Measurements from ENCODE around the gene RAD9A. TPM values are rescaled to one million over a fixed set of nuclear protein-coding genes. Genes with fewer than 3 reads are reported as not detected.

RAD9A gene
- total and polyA plus RNA-seq, 2 experiments from 2014 or later, result 13.9 to 17.0 TPM

DNA sequence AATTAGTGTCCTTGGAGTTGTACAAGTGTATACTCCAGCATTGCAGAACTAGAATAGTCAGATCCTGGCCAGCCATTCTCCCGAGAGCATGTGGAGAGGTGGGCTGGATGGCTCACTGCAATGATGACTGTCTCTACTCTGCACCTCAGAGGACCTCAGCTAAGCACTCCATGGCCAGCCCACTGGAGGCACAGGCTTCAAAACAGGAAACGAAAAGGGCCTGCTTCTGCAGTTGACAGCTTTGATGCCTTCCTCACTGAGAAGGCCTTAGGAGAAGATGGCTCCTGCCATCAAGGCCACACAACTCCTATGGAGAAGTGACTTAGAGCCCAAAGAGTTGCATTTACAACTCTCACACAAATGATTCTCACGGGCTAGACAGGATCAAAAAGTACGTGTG is 47.5 kb upstream of the RAD9A start:
- no peak overlapping the region for H3K27ac ChIP-seq (ENCODE audit: low read depth)
- no peaks in the 10 kb centered on the region for H3F3A ChIP-seq (replicated peaks; ENCODE audit: low read depth)
- H4K20me1 ChIP-seq (replicated peaks; ENCODE audit: insufficient read depth), result no peaks in the 10 kb centered on the region; the same call in 1 of the 2 replicates
- H3K27me3 ChIP-seq (ENCODE audit: insufficient read depth), result no peaks in the 10 kb centered on the region
- no peaks in the 10 kb centered on the region for H3K36me3 Mint-ChIP-seq (ENCODE audit: low read depth)
- H3K9me3 Mint-ChIP-seq, result peaks cover 9% of the 10 kb centered on the region; the same call in 1 of the 3 replicates
- TF ChIP-seq, protein P1, sequence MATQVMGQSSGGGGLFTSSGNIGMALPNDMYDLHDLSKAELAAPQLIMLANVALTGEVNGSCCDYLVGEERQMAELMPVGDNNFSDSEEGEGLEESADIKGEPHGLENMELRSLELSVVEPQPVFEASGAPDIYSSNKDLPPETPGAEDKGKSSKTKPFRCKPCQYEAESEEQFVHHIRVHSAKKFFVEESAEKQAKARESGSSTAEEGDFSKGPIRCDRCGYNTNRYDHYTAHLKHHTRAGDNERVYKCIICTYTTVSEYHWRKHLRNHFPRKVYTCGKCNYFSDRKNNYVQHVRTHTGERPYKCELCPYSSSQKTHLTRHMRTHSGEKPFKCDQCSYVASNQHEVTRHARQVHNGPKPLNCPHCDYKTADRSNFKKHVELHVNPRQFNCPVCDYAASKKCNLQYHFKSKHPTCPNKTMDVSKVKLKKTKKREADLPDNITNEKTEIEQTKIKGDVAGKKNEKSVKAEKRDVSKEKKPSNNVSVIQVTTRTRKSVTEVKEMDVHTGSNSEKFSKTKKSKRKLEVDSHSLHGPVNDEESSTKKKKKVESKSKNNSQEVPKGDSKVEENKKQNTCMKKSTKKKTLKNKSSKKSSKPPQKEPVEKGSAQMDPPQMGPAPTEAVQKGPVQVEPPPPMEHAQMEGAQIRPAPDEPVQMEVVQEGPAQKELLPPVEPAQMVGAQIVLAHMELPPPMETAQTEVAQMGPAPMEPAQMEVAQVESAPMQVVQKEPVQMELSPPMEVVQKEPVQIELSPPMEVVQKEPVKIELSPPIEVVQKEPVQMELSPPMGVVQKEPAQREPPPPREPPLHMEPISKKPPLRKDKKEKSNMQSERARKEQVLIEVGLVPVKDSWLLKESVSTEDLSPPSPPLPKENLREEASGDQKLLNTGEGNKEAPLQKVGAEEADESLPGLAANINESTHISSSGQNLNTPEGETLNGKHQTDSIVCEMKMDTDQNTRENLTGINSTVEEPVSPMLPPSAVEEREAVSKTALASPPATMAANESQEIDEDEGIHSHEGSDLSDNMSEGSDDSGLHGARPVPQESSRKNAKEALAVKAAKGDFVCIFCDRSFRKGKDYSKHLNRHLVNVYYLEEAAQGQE (IDR thresholded peaks at IDR 0.05; ENCODE audit: unreplicated experiment), result no peak
- TF ChIP-seq, protein P2, sequence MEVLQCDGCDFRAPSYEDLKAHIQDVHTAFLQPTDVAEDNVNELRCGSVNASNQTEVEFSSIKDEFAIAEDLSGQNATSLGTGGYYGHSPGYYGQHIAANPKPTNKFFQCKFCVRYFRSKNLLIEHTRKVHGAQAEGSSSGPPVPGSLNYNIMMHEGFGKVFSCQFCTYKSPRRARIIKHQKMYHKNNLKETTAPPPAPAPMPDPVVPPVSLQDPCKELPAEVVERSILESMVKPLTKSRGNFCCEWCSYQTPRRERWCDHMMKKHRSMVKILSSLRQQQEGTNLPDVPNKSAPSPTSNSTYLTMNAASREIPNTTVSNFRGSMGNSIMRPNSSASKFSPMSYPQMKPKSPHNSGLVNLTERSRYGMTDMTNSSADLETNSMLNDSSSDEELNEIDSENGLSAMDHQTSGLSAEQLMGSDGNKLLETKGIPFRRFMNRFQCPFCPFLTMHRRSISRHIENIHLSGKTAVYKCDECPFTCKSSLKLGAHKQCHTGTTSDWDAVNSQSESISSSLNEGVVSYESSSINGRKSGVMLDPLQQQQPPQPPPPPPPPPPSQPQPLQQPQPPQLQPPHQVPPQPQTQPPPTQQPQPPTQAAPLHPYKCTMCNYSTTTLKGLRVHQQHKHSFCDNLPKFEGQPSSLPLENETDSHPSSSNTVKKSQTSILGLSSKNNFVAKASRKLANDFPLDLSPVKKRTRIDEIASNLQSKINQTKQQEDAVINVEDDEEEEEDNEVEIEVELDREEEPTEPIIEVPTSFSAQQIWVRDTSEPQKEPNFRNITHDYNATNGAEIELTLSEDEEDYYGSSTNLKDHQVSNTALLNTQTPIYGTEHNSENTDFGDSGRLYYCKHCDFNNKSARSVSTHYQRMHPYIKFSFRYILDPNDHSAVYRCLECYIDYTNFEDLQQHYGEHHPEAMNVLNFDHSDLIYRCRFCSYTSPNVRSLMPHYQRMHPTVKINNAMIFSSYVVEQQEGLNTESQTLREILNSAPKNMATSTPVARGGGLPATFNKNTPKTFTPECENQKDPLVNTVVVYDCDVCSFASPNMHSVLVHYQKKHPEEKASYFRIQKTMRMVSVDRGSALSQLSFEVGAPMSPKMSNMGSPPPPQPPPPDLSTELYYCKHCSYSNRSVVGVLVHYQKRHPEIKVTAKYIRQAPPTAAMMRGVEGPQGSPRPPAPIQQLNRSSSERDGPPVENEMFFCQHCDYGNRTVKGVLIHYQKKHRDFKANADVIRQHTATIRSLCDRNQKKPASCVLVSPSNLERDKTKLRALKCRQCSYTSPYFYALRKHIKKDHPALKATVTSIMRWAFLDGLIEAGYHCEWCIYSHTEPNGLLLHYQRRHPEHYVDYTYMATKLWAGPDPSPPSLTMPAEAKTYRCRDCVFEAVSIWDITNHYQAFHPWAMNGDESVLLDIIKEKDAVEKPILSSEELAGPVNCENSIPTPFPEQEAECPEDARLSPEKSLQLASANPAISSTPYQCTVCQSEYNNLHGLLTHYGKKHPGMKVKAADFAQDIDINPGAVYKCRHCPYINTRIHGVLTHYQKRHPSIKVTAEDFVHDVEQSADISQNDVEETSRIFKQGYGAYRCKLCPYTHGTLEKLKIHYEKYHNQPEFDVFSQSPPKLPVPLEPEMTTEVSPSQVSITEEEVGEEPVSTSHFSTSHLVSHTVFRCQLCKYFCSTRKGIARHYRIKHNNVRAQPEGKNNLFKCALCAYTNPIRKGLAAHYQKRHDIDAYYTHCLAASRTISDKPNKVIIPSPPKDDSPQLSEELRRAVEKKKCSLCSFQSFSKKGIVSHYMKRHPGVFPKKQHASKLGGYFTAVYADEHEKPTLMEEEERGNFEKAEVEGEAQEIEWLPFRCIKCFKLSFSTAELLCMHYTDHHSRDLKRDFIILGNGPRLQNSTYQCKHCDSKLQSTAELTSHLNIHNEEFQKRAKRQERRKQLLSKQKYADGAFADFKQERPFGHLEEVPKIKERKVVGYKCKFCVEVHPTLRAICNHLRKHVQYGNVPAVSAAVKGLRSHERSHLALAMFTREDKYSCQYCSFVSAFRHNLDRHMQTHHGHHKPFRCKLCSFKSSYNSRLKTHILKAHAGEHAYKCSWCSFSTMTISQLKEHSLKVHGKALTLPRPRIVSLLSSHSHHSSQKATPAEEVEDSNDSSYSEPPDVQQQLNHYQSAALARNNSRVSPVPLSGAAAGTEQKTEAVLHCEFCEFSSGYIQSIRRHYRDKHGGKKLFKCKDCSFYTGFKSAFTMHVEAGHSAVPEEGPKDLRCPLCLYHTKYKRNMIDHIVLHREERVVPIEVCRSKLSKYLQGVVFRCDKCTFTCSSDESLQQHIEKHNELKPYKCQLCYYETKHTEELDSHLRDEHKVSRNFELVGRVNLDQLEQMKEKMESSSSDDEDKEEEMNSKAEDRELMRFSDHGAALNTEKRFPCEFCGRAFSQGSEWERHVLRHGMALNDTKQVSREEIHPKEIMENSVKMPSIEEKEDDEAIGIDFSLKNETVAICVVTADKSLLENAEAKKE (CRISPR knock-in tag; IDR thresholded peaks at IDR 0.05), result no peak
- TF ChIP-seq CREB1 (CRISPR knock-in tag; IDR thresholded peaks at IDR 0.05; ENCODE audit: low read depth) (no peak), STAT1 (IDR thresholded peaks at IDR 0.05; ENCODE audit: unreplicated experiment) (no peak), NANOG (IDR thresholded peaks at IDR 0.05; ENCODE audit: borderline replicate concordance) (no peak), EZH2phosphoT487 (IDR thresholded peaks at IDR 0.05; ENCODE audit: unreplicated experiment) (no peak), POLR2AphosphoS5 (IDR thresholded peaks at IDR 0.05; ENCODE audit: low read depth) (no peak), ZNF331 (CRISPR knock-in tag; IDR thresholded peaks at IDR 0.05; ENCODE audit: low read depth) (no peak), JUNB (IDR thresholded peaks at IDR 0.05; ENCODE audit: unreplicated experiment) (no peak)
- TF ChIP-seq, protein P3, sequence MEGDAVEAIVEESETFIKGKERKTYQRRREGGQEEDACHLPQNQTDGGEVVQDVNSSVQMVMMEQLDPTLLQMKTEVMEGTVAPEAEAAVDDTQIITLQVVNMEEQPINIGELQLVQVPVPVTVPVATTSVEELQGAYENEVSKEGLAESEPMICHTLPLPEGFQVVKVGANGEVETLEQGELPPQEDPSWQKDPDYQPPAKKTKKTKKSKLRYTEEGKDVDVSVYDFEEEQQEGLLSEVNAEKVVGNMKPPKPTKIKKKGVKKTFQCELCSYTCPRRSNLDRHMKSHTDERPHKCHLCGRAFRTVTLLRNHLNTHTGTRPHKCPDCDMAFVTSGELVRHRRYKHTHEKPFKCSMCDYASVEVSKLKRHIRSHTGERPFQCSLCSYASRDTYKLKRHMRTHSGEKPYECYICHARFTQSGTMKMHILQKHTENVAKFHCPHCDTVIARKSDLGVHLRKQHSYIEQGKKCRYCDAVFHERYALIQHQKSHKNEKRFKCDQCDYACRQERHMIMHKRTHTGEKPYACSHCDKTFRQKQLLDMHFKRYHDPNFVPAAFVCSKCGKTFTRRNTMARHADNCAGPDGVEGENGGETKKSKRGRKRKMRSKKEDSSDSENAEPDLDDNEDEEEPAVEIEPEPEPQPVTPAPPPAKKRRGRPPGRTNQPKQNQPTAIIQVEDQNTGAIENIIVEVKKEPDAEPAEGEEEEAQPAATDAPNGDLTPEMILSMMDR (conservative IDR thresholded peaks at IDR 0.05; ENCODE audit: low read depth in 2 of 2), result no peak
- TF ChIP-seq, protein P4, sequence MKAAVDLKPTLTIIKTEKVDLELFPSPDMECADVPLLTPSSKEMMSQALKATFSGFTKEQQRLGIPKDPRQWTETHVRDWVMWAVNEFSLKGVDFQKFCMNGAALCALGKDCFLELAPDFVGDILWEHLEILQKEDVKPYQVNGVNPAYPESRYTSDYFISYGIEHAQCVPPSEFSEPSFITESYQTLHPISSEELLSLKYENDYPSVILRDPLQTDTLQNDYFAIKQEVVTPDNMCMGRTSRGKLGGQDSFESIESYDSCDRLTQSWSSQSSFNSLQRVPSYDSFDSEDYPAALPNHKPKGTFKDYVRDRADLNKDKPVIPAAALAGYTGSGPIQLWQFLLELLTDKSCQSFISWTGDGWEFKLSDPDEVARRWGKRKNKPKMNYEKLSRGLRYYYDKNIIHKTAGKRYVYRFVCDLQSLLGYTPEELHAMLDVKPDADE (IDR thresholded peaks at IDR 0.05), result no peak
- no peaks in the 10 kb centered on the region for H3K9me2 ChIP-seq (ENCODE audit: insufficient read depth)
- peaks cover 7% of the 10 kb centered on the region; the same call in 1 of the 3 replicates for H3K4me1 Mint-ChIP-seq
- H3K27me3 Mint-ChIP-seq (ENCODE audit: insufficient read depth, low read depth, poor library complexity), result no peaks in the 10 kb centered on the region
- no peak overlapping the region for H3K27ac Mint-ChIP-seq
- no peak overlapping the region for H2AFZ ChIP-seq
- no peak overlapping the region for H3K4me3 ChIP-seq
- no peaks in the 10 kb centered on the region; the same call in 1 of the 2 replicates for H3K4me1 ChIP-seq (ENCODE audit: insufficient read depth)
- no peak overlapping the region for H3K4me2 ChIP-seq
- ATAC-seq (no peak), DNase-seq (ENCODE audit: low spot score) (no peak)
- no peaks in the 10 kb centered on the region for H3K36me3 ChIP-seq (ENCODE audit: insufficient read depth)
- H3K4me3 Mint-ChIP-seq, result no peak overlapping the region
- no peaks in the 10 kb centered on the region for H3K79me2 ChIP-seq (replicated peaks; ENCODE audit: insufficient read depth)

Data from GM23338 (cell line).